H1 (cell line): Measurements from ENCODE around the gene CNOT9. TPM values are rescaled to one million over a fixed set of nuclear protein-coding genes. Genes with fewer than 3 reads are reported as not detected.

Experiments used
- RXRA ChIP-seq: IDR thresholded peaks from 2 replicates; pipeline ENCODE4 v1.6.1; 2011; ENCODE audit warnings: low read depth, mild to moderate bottlenecking, low read length, moderate library complexity; ENCODE audit not compliant: insufficient read depth
- SP1 ChIP-seq: IDR thresholded peaks from 2 replicates; pipeline ENCODE4 v1.6.1; 2011; ENCODE audit warnings: low read depth, low read length
- TAF1 ChIP-seq: IDR thresholded peaks from 2 replicates; pipeline ENCODE4 v1.6.1; 2011; ENCODE audit warnings: mild to moderate bottlenecking, low read depth, low read length
- polyA plus RNA-seq, 7 experiments: library from polyadenylated mRNA; depleted of rRNA in 3 of 7; stranded (reverse) in 5 of 7; unstranded in 2 of 7; fragments of >200 nt in 5 of 7; fragments of 200-250 nt in 2 of 7; gene quantifications; 1 replicate in 5 of 7; 2 replicates in 1 of 7; 4 replicates in 1 of 7; pipeline versions ENCODE4 v1.2.1 to v1.2.3, GENCODE V29; 2011 to 2013; ENCODE audit warnings: missing spikeins in 2 of 7, mixed read lengths in 2 of 7
- total RNA-seq: library from RNA; stranded (reverse); fragmentation: NEBNext Ultra II Directional; extraction: Animal tissue kit (Norgen Biotek cat#: 25700); gene quantifications from 2 replicates; pipeline ENCODE4 v1.2.1, GENCODE V29; 2021

The CNOT9 gene
- total and polyA plus RNA-seq, 2 of the 8 experiments (the other 6 are each of a cell fraction or from before 2014, with no cell fraction given), result 79.3 to 81.2 TPM

- no peak for TF ChIP-seq RXRA
- TF ChIP-seq TAF1, result no peak
- no peak for TF ChIP-seq SP1
Observed at GRCh38 chr2:218626369-218626768, 57.7 kb downstream of the CNOT9 start (continued).
